GM21619 (cell line): ENCODE results near the gene KLF13.

Experiments
- ATAC-seq: cut with Tn5 transposase; IDR thresholded peaks from one replicate; pipeline ENCODE4 v1.9.1; 2021; ENCODE audit not compliant: unreplicated experiment

KLF13 gene

GRCh38 chr15:31298707-31299172 lies 27.9 kb upstream of the KLF13 start:
- ATAC-seq = no peak

GRCh38 chr15:31300208-31300661 lies 26.4 kb upstream of the KLF13 start:
- no peak for ATAC-seq

DNA sequence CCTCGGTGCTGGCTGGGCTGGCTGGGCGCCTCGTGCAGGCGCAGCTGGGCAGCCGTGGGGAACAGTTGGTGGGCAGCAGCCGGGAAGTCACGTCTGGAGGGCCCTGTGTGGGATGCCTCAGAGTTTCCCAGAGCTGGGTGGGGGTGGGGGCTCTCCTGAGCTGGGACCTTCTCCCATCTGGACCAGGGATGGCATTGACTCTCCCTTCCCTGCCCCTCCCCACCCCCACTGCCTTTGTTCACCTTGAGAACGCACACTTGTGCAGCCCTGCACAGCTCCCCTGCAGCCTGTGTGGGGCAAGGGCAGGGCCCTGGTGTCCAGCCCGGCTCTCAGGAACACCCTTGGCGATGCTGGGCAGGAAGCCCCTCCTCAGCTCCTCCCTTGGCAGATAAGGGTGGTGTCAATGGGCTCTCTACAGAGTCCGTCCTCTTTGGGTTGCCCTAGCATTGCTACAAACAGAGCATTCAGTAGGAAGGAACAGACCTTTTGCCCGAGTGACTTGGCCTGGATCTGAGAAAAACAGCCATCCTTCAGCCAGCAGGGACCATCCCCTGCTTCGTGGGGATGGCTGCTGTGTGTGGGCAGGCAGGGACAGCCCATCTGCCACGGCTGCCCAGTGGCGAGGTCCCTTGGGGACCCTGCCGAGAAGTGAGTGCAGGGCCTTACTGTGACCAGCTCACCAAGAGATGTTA lies 25.5 kb upstream of the KLF13 start:
- ATAC-seq = no peak

DNA sequence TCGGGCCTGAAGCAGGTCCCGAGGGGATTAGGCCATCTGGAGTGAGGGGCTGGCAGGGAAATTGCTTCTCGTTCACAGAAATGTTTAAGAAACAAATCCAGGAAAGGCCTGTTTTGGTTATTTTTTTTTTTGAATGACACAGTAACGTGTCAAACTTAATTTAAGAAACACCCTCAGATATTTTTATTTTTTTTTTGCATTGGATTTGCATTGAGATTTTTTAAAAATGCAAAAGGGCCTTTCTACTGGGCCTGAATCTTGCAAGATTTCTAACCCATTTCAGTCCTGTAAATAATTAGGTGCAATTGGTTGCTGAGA lies 25.0 kb upstream of the KLF13 start:
- ATAC-seq = no peak

DNA sequence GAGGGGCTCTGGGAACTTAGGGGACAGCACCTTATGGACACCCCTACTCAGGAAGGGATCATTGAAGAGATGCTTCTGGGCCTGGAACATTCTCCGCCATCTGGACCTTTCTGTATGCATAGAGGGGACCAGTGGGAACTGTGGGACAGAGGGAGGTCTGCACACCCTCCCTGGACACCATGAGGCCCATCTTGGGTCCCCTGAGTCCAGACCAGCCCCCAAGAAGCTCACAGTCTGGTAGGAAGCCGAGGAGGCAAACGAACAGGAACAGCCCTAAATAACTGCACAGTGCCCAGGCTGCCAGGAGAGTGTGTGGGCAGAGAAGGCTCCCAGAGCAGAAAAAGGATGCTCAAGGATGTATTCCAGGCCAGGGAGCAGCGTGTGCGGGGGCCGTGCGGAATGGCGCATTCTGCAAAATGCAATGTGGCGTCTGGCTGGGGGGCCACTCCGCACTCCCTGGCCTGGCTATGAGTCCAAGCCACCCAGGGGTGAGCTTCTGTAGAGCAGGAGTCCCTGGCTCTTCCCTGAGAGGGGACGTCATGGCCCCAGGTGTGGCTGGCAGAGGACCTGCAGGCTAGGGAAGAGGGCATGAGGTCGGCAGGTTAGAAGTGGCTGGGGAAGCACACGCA lies 24.5 kb upstream of the KLF13 start:
- no peak for ATAC-seq

DNA sequence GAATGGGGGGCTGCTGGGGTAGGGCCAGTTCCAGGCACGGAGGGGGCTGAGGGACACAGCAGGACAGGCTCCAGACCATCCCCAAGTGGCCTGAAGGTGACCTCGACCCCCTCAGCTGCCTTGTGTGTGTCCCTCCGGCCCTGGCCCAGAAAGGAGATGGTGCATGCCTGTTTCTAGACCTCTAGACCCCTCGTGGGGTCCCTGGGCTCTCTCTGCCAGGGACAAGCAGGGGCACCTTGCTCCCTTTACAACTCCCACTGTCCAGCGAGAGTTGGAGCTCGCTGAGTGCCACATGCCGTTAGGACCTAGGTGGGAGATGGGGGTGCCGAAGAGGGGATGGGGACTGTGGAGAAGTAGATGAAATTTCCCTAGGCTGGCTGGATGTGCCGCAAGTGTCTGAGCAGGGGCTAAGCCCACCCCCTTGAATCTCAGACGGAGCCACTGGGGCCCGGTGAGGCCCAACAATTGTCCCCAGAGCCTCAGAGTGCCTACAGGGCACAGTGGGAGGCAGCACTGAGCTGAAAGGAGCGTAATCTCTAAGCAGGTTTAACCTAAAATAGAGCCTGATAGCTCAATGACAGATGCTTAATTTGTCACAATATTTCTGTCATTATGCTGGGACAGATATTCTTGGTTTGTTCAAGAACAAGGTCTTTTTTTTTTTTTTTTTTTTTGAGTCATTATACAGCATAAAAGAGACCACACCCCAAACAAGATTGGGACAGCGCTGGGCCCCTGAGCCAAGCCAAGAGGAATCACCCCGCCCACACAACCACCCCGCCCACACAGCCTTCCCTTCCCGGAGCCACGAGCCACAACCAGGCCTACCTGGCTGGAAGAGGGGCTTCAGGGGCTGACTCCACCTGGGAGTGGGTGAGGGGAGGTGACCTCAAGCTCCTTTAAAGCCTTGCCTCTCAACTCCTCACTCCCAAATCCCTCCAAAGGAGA lies 23.6 kb upstream of the KLF13 start:
- ATAC-seq = no peak

DNA sequence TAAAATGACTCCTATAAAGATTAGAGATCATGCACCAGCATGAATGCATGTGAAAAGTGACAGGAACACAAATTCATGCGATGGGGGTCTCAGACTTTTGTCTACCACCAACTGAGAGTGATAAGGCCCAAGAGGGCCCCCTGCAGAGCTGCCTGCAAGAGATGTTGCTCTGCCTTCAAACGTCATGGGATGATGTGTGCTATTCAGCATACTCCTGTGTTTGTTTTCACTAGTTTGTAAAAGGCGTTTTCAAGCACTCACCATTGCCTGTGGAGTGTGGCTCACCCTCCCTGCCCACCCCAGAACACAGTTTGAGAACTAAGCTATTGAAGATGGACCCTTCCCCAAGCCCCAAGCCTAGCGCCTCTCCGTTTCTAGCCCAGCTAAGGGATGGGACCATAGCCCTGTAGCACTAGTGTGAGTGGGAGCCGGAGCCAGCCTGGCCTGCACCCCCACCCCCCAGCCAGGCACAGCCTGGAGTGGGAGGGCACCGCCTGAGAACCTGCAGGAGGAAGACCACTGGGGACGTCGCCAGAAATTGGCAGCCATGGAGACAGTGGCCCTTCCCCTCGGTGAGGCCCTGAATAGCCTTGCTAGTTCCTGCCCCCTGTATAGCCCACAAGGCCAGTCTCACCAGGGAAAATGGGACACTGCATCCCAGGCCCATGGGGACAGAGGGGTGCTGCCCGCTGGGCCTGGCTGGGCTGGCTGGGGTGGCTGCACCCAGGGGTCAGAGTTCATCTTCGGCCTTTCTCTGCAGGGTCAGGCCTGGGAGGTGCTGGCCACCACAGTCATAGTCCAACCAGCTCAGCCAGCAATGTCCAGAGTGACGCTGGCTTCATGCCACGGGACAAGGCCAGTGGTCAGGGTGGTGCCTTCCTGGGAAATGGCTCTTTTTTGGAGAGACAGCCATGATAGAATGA lies 22.6 kb upstream of the KLF13 start:
- no peak for ATAC-seq

GRCh38 chr15:31304751-31305365 lies 21.8 kb upstream of the KLF13 start:
- ATAC-seq = no peak

DNA sequence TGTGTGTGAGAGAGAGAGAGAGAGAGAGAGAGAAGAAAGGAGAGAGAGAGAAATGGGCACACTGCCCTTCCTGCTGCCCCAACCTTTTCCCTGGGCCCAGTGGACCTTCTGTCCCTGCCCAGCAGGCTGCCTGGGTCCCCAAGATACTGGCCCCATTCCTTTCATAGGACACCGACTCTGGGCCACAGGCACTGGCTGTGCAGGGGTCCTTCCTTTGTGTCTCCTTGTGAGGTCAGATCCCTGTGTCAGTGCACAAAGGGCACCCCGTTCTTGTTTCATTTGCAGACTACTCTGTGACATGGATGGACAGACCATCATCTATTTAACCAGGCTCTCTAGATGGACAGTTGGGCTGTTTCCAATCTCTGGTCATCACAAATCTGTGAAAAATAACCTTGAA lies 21.3 kb upstream of the KLF13 start:
- no peak for ATAC-seq

DNA sequence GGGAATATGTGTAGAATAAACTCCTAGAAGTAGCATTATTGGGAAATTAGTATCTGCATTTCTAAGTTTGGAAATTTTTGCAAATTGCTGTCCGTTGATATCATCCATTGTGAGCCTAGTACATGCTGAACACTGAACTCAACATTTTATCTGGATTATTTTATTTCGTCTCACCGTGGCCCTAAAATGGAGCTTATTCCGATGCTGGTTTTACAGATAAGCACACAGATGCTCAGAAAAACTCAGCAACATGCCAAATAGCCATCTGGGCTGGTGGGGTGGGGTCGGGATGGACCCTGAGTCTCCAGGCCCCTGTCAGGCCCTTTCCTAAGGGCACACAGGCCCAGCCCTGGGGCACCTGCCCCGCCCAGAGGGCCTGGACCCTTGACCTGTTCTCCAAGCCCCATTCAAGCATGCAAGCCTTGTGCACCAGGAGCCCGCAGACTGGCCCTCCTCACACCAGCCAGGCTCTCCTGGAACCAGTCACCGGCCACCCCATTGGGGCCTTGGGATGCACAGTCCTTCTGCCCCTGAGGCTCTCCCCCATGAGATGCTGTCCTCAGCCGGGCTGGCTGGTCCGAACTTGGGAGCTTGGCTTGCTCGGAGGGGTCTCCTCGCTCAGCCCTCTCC lies 20.7 kb upstream of the KLF13 start:
- ATAC-seq = no peak

DNA sequence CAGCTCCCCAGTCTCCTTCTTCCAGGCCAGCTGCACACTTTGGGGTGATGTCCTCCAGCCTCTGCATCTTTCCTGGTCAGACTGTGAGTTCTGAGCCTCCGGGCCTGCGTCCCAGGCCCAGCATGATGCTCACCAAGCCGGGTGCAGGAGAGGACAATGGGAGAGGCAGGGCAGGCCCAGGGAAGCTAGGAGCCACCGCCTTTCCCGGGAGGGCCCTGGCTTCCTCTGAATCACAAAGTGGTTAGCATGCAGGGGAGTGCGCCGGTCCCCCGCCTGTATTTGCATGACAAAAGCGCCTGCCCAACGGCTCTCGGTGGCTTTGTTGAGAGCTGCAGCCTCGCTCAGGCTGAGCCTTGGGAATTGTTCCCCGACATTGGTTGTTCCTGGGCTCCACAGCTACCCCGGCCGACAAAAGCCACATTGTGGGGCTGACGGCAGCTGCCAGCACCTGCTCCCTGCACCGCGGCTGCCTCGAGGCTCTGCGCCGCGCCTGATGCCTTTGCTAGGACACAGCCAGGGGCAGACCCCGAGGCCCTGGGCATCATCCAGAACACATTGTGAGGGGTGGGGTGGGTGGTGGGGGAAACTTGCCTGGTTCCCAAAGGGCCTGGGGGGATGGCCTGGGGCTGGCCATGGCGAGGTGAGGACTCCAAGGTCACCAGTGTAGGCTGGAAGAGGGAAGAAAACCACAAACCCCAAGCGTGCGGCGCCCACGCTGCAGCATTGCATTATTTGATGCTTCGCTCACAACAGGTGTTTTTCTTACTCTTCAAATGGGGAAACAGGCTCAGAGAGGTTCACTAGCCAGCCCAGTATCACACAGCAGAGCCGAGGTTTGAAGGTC lies 20.0 kb upstream of the KLF13 start:
- no peak for ATAC-seq

- ATAC-seq = no peak
These were observed 19.1 kb upstream of the KLF13 start for GRCh38 chr15:31307270-31308184.

GRCh38 chr15:31308185-31308639 lies 18.4 kb upstream of the KLF13 start:
- ATAC-seq = no peak

DNA sequence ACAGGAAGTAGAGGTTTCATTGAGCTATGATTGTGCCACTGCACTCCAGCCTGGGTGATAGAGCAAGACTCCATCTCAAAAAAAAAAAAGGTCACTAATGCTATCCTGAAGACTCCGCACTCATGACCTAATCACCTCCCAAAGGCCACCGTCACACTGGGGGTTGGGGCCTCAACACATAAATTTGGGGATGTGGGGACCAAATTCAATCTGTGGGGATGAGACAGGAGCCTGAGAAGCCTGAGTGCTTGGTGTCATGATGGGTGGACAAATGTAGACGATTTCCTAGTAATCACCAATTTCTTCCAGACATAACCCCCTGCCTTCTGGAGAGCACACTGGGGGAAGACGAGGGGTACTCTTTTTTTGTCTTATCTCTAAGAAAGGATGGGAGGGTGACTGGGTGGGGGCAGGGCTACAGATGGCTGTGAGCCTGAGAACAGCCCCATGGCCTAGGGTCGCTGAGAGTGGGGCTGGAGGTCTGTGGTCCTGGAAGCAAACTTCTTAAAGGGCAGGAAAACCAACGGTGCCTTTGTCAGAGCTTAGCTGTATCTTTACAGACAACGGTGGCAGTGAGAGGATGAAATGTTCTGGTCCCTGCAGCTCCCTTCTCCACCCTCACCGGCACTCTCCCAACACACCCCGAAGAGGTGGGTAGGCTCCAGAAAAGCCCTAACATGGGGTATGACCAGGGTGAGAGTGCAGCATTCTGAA lies 16.6 kb upstream of the KLF13 start:
- no peak for ATAC-seq

DNA sequence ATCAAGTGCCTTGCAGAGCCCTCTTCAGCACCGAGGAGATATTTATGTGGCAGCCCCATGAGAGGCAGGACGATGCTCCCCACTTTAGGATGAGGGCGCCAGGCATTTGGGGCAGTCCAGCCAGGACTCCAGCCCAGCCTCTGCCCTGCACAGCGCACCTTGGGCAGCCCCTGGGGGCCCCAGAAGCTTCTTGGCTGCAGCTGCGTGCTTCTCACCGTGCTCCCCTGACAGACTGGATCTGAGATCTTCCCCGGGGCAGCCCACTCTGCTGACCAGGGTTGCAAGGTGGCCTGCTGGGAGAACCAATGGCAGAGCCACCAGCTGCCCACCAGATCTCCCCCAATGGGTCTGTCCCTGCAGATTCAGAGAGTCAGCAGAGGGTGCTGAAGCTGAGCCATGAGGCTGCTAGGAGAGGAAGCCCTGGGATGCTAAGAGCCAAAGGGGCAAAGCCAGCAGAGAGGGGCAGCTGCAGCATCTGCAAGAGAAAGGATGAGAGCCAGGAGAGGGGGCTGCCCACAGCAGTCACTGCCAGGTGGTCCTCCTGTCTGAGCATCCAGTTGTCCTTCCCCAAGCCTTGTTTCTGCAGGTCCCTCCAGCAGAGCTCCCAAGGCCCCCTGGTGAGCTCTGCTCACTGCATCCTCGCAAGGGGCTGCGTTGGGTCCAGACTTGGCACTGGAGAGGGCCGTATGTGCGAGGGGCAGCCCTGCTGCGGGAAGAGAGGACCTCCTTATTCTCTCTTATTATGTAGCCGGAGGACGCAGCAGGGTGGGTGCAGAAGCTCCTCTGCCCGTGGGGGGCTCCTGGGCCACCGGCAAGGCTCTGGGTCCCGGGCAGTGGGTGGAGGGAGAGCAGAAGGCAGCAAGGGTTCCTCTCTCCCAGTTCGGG lies 14.7 kb upstream of the KLF13 start:
- no peak for ATAC-seq

GRCh38 chr15:31313223-31313622 lies 13.4 kb upstream of the KLF13 start:
- ATAC-seq = no peak
